GM18502 (cell line): ENCODE data around the gene KLHL29.
"Not testable (repeated sequence)": the region's sequence is repeated elsewhere in the genome, so short reads cannot be mapped to it uniquely, and the experiment has no call there.

Experiments
- ATAC-seq: cut with Tn5 transposase; IDR thresholded peaks from one replicate; pipeline ENCODE4 v1.9.1; 2021; ENCODE audit warnings: mild to moderate bottlenecking; ENCODE audit not compliant: unreplicated experiment, poor library complexity

The KLHL29 gene

DNA sequence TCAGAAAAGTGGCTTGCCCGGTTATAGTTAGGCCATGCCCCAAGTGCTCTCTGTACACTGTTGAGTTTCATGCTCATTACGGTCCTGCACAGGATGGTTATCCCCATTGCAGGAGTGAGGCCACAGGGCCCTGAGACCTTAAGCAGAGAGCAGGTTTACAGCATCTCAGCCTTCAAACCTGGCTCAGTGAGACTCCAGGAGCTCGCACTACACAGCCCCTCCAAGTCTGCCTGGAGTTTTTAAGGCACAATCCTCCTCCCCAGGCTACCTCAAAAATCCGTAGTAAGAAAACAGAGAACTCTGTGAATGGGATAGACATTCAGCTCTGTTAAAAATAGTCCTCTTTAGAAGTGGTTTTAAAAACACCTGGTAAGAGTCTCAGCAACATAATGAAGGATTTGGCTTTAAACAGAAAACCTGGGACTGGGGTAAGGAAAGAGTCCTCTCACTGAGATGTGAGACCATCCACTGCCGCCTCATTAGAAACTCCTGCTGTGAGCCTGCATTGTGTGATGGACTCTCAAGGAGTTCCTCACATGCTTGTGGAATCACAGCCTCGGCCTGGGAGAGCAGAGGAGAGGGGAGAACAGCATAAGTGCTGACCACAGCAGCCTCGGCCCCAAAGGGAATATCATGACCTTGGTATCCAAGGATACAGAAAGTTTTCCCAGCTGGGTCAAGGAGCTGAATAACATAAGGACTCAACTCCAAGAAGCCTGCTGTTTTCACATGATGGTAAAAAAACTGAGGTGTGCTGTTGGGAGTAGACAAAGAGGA lies 327.2 kb downstream of the KLHL29 start:
- ATAC-seq = no peak

DNA sequence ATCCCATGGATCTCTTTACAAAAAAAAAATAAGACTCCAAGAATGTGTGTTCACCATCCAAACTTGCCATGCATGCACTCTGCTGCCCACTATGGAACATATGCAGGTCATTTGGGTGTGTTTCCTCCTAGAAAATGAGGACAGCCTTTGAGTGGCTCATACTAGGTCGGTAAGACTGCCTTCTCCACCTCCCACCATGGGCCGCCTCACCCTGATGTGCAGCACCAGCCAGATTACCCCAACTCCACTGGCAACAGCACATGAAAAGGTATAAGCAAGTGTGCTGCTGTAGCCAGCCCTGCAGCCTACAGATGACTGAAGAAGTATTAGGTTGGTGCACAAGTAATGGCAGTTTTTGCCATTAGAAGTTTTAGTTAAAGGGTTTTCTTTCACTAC lies 327.8 kb downstream of the KLHL29 start:
- no peak for ATAC-seq

DNA sequence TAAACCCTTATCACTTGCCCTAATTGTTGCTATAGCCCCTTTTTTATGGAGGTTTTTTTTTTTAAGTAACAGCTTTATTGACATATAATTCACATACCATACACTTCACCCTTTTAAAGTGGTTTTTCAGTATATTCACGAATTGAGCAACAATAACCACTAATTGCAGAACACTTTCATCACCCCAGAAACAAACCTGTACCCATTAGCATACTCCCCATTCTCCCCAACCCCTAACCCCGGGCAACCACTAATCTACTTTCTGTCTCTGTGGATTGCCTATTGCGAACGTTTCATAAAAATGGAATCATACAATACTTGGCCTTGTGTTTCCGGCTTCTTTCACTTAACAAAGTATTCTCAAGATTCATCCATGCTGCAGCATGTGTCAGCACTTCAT lies 328.4 kb downstream of the KLHL29 start:
- ATAC-seq = no peak

DNA sequence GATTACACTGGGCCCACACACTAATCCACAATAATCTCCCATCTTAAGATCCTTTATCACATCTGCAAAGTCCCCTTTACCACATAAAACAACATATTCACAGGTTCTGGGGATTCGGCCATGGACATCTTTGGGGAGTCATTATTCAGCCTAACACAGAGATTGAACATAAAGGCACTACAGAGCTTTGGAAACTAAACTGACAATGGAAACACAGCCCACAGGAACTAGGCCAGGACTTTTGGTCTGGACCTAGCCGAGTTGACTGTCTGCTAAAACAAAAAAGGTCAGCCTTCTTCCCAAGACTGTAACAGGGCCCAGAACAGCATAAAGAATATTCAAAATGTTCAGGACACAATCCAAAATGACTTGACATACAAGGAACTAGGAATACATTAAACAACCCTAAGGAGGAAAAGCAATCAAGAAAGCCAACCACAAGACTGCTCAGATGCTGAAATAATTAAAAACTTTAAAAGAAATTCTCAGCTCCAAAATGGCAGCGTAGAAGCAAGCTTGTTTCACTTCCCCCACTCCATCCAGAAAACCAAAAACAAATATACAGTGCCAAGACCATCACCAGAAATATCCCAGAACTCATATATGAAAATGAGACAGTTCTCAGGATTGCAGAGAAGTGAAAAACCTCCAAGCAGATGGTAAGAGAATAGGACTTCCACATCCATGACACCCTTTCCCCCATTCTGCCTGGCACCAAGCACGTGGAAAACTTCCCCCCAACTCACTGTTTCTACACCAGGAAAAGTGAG lies 334.1 kb downstream of the KLHL29 start:
- no peak for ATAC-seq

DNA sequence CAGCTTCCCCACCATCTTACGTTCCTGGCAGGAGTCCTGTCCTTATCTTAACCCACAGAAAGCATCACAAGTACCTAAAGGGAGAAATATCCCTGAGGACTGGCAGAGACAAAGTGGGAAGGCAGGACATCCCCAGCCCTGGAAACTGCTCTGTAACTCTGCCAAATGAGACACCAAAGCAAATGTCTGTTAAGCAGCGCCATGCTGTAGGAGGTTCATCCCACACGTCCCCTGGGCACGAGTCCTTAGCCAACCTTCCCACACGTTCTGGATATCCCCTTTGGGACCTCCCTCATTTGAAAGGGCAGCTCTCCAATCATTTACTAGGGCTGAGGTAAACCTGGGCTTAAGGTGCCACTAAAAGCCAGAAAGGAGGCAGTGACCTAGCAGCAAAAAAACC lies 334.7 kb downstream of the KLHL29 start:
- ATAC-seq = no peak

DNA sequence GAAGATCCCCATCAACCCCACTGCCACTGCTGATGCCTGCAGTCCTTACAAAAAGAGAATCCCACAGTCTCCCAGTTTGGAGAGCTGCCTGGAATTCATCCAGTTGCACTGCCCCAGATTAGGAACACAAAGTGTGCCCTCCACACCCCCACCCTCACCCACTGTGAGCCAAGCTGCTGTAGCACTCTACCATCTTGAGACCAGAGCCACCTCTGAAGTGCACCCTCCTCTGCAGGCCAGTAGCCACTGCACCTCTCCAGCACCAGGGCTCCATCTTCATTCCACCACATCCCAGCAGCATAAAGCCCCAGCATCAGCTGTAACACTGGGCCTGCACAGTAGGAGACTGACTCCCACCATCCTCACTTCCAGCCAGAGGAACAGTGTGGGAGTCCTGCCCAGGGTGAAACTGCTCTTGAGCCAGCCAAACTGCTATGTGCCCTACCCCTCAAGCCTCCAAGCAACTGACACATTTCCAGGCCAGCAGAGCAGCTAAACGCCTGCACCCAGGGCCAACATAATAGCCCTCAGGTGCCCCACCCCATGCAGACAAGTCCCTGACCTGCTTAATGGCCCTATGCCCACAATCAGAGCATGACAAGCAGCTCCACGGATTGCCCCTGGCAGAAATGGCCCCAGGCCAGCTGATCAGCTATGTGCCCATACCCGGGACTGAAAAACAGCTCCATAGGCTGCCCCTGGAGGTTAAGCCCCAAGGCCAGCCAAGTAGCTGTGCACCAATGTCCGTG lies 335.9 kb downstream of the KLHL29 start:
- no peak for ATAC-seq

DNA sequence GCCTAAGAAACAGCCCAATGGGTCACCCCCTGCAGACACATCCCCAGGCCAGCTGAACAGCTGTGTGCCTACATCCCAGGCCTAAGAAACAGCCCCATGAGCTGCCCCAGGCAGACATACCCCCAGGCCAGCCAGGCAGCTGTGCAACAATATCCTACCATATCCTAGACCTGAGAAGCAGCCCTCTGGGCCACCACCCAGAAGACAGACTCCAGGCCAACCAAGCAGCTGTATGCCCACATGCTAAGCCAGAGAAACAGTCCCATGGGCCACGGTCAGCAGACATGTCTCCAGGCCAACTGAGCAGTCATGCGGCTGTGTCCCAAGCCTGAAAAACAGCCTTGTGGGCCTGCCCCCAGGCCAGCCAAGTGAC lies 336.5 kb downstream of the KLHL29 start:
- no peak for ATAC-seq

DNA sequence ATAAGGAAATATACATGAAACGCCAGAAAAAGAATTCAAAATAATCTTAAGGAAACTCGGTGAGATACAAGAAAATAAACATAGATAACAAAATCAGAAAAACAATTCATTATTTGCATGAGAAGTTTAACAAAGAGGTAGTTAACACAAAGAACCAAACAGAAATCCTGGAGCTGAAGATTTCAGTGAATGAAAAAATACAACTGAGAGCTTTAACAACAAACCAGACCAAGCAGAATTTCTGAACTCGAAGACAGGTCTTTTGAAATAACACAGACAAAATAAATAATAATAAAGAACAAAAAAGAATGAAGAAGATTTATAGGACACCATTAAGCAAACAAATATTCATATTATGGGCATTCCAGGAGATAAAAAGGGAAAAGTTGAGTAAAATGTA lies 337.3 kb downstream of the KLHL29 start:
- ATAC-seq = no peak

DNA sequence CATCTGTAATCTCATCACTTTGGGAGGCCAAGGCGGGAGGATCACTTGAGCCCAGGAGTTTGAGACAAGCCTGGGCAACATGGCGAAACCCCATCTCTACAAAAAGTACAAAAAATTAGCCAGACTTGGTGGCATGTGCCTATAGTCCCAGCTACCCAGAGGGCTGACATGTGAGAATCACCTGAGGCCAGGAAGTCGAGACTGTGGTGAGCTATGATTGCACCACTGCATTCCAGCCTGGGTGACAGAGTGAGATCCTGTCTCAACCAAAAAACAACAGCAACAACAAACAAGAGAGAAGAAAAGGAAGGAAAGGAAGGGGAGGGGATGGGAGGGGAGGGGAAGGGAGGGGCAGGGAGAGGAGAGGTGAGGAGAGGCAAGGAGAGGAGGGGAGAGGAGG lies 338.1 kb downstream of the KLHL29 start:
- ATAC-seq = not testable (repeated sequence)

DNA sequence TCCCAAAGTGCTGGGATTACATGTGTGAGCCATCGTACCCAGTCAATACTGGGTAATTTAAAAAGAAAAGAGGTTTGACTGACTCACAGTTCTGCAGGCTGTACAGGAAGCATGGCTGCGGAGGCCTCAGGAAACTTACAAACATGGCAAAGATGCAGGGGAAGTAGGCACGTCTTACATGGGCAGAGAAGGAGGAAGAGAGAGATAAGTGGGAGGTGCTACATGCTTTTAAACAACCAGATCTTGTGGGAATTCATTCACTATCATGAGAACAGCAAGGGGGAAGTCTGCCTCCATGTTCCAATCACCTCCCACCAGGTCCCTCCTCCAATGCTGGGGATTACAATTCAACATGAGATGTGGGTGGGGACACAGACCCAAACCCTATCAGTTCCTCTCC lies 349.4 kb downstream of the KLHL29 start:
- no peak for ATAC-seq

DNA sequence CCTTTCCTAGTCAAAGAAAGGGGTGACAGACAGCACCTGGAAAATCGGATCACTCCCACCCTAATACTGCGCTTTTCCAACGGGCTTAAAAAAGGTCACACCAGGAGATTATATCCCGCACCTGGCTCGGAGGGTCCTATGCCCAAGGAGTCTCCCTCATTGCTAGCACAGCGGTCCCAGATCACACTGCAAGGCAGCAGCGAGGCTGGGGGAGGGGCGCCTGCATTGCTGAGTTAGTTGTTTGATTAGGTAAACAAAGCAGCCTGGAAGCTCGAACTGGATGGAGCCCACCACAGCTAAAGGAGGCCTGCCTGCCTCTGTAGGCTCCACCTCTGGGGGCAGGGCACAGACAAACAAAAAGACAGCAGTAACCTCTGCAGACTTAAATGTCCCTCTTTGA lies 351.8 kb downstream of the KLHL29 start:
- ATAC-seq = not testable (repeated sequence)

DNA sequence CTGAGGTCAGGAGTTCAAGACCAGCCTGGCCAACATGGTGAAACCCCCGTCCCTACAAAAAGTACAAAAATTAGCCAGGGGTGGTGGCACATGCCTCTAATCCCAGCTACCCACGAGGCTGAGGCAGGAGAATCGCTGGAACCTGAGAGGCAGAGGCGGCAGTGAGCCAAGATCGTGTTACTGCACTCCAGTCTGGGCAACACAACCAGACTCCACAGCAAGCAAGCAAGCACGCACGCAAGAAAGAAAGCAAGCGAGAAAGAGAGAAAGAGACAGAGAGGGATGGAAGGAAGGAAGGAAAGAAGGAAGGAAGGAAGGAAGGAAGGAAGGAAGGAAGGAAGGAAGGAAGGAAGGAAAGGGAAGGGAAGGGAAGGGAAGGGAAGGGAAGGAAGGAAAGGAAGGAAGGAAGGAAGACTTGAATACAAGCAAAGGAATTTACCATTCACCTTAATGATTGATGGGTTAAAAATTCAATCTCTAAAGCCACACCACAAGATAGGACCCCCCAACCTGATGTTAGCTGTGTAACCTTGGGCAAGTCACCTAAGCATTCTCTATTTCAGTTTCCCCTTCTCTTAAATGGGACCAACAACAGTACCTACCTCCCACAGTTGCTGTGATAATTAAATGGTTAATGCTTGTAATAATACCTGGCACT lies 360.2 kb downstream of the KLHL29 start:
- ATAC-seq = peak; percentile 14

DNA sequence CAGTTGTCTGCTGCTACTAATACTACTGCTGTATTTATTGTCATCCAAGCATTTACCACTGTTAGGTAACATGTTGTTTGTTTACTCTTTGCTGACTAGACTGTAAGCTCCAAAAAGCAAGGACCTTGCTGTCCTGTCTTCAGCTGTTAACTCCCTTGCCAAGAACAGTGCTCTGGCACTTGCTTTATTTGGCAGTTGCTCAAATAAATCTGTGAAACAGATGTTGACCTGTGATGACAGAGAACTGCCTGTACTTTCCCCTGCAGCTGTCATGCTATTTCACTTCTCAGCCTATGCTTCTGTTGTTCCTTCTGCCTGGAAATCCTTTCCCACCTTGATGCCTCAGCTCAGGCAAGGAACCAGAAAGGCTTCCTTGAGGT lies 360.7 kb downstream of the KLHL29 start:
- ATAC-seq = peak; percentile 53

DNA sequence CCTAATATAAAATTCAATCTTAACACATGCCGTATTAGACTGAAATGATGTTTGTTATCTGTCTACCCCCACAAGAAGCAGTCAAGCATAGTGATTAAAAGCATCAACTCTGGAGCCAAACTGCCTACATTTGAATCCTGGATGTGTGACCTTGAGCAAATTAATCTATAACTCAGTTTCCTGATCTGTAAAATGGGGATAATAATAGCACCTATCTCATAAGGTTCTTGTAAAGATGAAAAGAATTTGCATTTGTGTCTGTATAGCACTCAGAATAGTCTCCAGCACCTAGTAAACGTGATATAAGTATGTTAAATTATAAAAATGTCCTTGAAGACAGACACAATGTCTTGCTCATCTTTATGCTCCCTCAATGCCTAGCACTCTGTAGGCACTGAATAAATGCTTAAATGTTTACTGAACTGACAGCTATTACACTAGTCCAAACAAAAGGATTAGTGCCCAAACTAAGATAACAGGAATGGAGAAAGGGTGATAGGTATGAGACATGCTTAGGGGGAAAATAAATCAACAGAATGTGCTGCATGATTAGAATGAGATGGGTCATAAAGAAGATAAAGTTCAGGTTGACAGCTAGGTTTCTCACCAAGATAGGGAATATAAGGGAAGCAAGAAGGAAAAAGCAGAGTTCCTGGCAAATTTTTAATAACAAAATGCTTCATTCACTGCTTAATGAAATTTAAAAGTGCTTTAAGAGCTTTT lies 361.3 kb downstream of the KLHL29 start:
- peak; percentile 22 for ATAC-seq

DNA sequence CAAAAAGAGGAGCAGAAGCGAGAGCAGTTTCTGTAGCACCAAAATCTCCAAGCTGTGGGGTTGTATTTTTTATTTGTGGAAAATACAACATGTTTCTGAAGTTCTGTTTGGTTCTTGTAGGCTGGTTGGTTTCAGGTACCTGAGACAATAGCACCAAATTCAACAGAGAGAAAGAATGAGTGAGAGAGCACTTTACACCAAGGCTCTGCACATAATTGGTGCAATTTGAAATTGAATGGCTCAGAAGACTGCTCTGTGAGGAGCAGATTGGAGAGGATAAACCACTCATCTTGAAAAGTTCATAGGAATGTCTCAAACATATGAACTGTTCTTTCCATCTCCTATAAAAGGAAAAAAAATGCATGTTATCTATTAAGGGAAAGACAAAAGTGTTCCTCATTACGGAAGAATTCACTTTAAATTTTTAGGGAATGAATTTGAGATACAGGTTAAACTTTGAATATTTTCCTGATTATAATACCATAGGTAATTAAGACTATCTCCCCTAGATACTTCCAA lies 366.8 kb downstream of the KLHL29 start:
- no peak for ATAC-seq

DNA sequence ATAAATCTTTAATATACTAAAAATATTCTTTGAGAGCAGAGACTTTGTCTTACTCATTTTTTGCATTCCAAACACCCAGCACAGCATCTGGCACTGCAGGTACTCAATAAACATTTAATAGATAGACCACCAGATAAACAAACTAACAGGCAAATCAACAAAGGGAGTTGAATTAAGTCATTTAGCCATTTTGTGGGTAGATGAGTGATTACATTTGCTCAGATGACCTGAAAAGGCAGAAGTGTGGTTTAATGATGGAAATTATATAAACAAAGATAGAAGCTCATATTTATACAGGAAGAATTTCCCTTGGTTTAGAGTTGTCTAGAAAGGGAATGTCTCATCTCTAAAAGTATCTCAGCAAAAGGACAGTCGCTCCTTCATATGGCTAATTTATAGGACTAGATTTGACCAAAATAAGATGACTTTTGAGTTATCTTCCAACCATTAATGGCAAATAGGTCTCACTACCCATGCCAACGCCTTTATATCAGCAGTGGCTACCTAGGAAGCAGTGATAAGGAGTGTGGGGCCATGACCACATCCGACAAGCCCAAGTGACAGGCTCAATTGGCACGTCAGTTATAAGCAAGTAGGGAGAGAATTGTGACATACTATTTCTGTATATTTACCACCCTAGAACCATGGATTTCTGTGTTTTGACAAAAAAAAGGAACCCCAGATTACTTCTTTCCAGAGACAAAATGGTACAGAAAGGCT lies 368.5 kb downstream of the KLHL29 start:
- ATAC-seq = no peak

DNA sequence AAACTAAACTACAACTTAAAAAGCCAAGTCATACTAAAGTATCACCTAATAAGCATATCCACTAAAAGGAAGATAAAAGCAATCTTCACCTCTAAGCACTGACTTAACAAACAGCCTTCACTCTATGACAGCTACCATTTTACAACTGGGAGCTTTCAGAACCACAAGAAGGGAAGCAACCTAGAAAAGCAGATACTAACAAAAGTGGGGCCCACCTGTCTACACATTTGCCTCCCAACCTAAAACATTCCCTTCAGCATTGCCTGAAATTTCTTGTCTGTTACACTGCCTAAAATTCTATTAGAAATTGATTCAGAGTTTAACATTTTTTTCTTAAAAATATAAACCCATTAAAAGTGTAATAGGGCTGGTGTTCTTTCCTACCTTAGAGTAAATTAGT lies 370.0 kb downstream of the KLHL29 start:
- no peak for ATAC-seq

DNA sequence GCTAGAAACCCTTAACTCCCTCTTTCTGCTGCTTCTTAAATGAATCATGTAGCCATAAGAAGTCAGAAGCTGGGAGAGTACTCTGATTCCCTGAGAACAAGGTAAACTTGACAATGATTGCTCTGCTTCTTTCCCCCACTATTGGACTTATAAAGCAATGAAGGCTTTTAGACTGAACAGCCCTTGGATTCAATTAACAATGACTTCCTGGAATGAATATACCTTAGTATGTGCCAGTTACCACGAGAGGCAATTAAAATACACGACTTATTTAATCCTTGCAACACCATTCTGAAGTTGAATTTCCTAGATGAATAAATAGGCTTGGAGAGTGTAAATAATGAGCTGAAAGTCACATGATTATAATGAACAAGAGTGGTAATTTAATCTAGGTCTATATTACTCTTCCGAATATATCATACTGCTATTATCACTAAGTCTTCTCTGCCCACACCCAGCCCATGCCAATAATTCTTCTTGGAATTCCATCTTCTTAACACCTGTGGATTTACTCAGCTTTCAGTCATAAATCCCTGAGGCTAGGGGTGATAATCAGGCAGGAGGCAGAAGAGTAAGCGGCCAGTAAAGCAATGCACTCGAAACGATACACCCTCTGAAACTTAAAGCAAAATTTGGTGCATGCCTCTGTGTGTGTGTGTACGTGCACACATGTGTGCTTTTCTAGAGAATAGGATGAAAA lies 371.8 kb downstream of the KLHL29 start:
- no peak for ATAC-seq
